Measurements from ENCODE around the gene PCDHB8.
"Not testable (repeated sequence)": the region's sequence is repeated elsewhere in the genome, so short reads cannot be mapped to it uniquely, and the experiment has no call there.

PCDHB8 gene

GRCh38 chr5:141172381-141173204 is 5.0 kb upstream of the PCDHB8 start, which contains the start of gene PCDHB7:
PCDHB7 (plus strand) TSS chr5:141172644; CDS start chr5:141172836, 192 bp downstream.
- H3K9ac ChIP-seq (ENCODE audit: low read length) = peak within 1 kb of the TSS; percentile 39; the same call in 1 of the 2 replicates
- peaks cover 3% of the 10 kb centered on the region; the same call in 1 of the 2 replicates for H3K4me1 ChIP-seq (ENCODE audit: low read length)
- TF ChIP-seq EZH2phosphoT487 (IDR thresholded peaks at IDR 0.05; ENCODE audit: low read depth) (no peak), CTCF (IDR thresholded peaks at IDR 0.05; ENCODE audit: low read depth, low read length) (peak; percentile 76)
- no peaks in the 10 kb centered on the region for H3K79me2 ChIP-seq (ENCODE audit: low read length)
- H3K27me3 ChIP-seq (ENCODE audit: low read depth, low read length) = no peaks in the 10 kb centered on the region
- peak within 1 kb of the TSS; percentile 93 for H2AFZ ChIP-seq (ENCODE audit: low read depth, low read length)
- H3K36me3 ChIP-seq (replicated peaks; ENCODE audit: low read depth, low read length) = no peaks in the 10 kb centered on the region
- peak within 1 kb of the TSS; percentile 79 for H3K4me3 ChIP-seq (ENCODE audit: low read length)
- H3K9me3 ChIP-seq (ENCODE audit: insufficient read depth, low read length) = no peaks in the 10 kb centered on the region
- H4K20me1 ChIP-seq (ENCODE audit: insufficient read depth, low read length) = no peaks in the 10 kb centered on the region
- no peak within 1 kb of the TSS for H3K27ac ChIP-seq (ENCODE audit: low read length)
- H3K4me2 ChIP-seq (ENCODE audit: low read length) = peak within 1 kb of the TSS; percentile 86

- not testable (repeated sequence) for H3K79me2 ChIP-seq (ENCODE audit: low read length); H3K27me3 ChIP-seq (ENCODE audit: low read depth, low read length); H3K9ac ChIP-seq (ENCODE audit: low read length); H3K9me3 ChIP-seq (ENCODE audit: insufficient read depth, low read length); H2AFZ ChIP-seq (ENCODE audit: low read depth, low read length); H3K27ac ChIP-seq (ENCODE audit: low read length); H3K4me1 ChIP-seq (ENCODE audit: low read length); H3K36me3 ChIP-seq (replicated peaks; ENCODE audit: low read depth, low read length); H3K4me2 ChIP-seq (ENCODE audit: low read length); H3K4me3 ChIP-seq (ENCODE audit: low read length); H4K20me1 ChIP-seq (ENCODE audit: insufficient read depth, low read length)
Observed at GRCh38 chr5:141174291-141175104, 3.1 kb upstream of the PCDHB8 start.

GRCh38 chr5:141175933-141176332 is 1.7 kb upstream of the PCDHB8 start:
- H2AFZ ChIP-seq (ENCODE audit: low read depth, low read length) = no peak overlapping the region
- H3K79me2 ChIP-seq (ENCODE audit: low read length) = no peaks in the 10 kb centered on the region
- no peak overlapping the region for H3K4me2 ChIP-seq (ENCODE audit: low read length)
- TF ChIP-seq CTCF (IDR thresholded peaks at IDR 0.05; ENCODE audit: low read depth, low read length) = no peak
- TF ChIP-seq EZH2phosphoT487 (IDR thresholded peaks at IDR 0.05; ENCODE audit: low read depth) = no peak
- peaks cover 3% of the 10 kb centered on the region; the same call in 1 of the 2 replicates for H3K4me1 ChIP-seq (ENCODE audit: low read length)
- no peak overlapping the region for H3K4me3 ChIP-seq (ENCODE audit: low read length)
- H3K9me3 ChIP-seq (ENCODE audit: insufficient read depth, low read length) = no peaks in the 10 kb centered on the region
- H3K9ac ChIP-seq (ENCODE audit: low read length) = no peak overlapping the region
- H4K20me1 ChIP-seq (ENCODE audit: insufficient read depth, low read length) = no peaks in the 10 kb centered on the region
- H3K27ac ChIP-seq (ENCODE audit: low read length) = no peak overlapping the region
- H3K36me3 ChIP-seq (replicated peaks; ENCODE audit: low read depth, low read length) = no peaks in the 10 kb centered on the region
- no peaks in the 10 kb centered on the region for H3K27me3 ChIP-seq (ENCODE audit: low read depth, low read length)

- not testable (repeated sequence) for H4K20me1 ChIP-seq (ENCODE audit: insufficient read depth, low read length); H3K27me3 ChIP-seq (ENCODE audit: low read depth, low read length); H3K36me3 ChIP-seq (replicated peaks; ENCODE audit: low read depth, low read length); H3K27ac ChIP-seq (ENCODE audit: low read length); H3K9me3 ChIP-seq (ENCODE audit: insufficient read depth, low read length); H3K4me3 ChIP-seq (ENCODE audit: low read length); H3K9ac ChIP-seq (ENCODE audit: low read length); H3K79me2 ChIP-seq (ENCODE audit: low read length); H3K4me1 ChIP-seq (ENCODE audit: low read length); H3K4me2 ChIP-seq (ENCODE audit: low read length); H2AFZ ChIP-seq (ENCODE audit: low read depth, low read length)
Observed at GRCh38 chr5:141179371-141179770, 1.8 kb downstream of the PCDHB8 start.

GRCh38 chr5:141179876-141180275 is 2.3 kb downstream of the PCDHB8 start:
- H3K9ac ChIP-seq (ENCODE audit: low read length); H3K4me2 ChIP-seq (ENCODE audit: low read length); H3K9me3 ChIP-seq (ENCODE audit: insufficient read depth, low read length); H3K27me3 ChIP-seq (ENCODE audit: low read depth, low read length); H3K4me1 ChIP-seq (ENCODE audit: low read length); H2AFZ ChIP-seq (ENCODE audit: low read depth, low read length); H3K36me3 ChIP-seq (replicated peaks; ENCODE audit: low read depth, low read length); H3K4me3 ChIP-seq (ENCODE audit: low read length); H3K27ac ChIP-seq (ENCODE audit: low read length); H3K79me2 ChIP-seq (ENCODE audit: low read length); H4K20me1 ChIP-seq (ENCODE audit: insufficient read depth, low read length): not testable (repeated sequence)

All from OCI-LY3 (cell line).